Thyroid gland (tissue), 4 donors: Measurements from ENCODE around the gene EIF5. TPM values are rescaled to one million over a fixed set of nuclear protein-coding genes. Genes with fewer than 3 reads are reported as not detected.

Source experiments
- DNase-seq, 2 donors: peaks; one replicate each; pipeline ENCODE4 v3.0.0-alpha.2; 2019
- H3K27ac ChIP-seq, 3 donors: fragments of 200-600 bp; sonication (generic); 1 replicate in 2 of 3; 2 replicates in 1 of 3; pipeline ENCODE4 v1.5.1; 2016 to 2019; ENCODE audit warnings: mild to moderate bottlenecking in 1 of 3, moderate library complexity in 1 of 3
- H3K27me3 ChIP-seq: fragments of 200-600 bp; sonication (generic); one replicate; pipeline ENCODE4 v1.5.1; 2019
- H3K36me3 ChIP-seq, 2 donors: fragments of 200-600 bp; sonication (generic); one replicate each; pipeline ENCODE4 v1.5.1; 2016 to 2019
- H3K4me1 ChIP-seq, 2 donors: fragments of 200-600 bp; sonication (generic); one replicate each; pipeline ENCODE4 v1.5.1; 2017 to 2019
- H3K4me3 ChIP-seq, 3 donors: fragments of 200-600 bp; sonication (generic); replicated peaks in 1 of 3; 1 replicate in 2 of 3; 2 replicates in 1 of 3; pipeline ENCODE4 v1.5.1; 2016; ENCODE audit warnings: mild to moderate bottlenecking in 1 of 3
- H3K9me3 ChIP-seq: fragments of 200-600 bp; sonication (generic); one replicate; pipeline ENCODE4 v1.5.1; 2017
- POLR2A ChIP-seq, 2 donors: fragments of 450-650 bp; IDR thresholded peaks; one replicate each; pipeline ENCODE4 v1.6.1; 2017; ENCODE audit warnings: antibody characterized with exemption in 2 of 2, mild to moderate bottlenecking in 2 of 2, moderate library complexity in 1 of 2
- WGBS, 2 donors: methylation state at CpG; one replicate each; pipeline ENCODE4 v1.1.5; 2017; 5-methylcytosine and 5-hydroxymethylcytosine counted together
- intact Hi-C: fragments of 100-400 bp; cut with DNase I; formaldehyde crosslinking; loops from one replicate; pipeline ENCODE4 v1.15.1; 2023
- total RNA-seq, 4 donors: library from RNA; depleted of rRNA; stranded (reverse); fragments of >200 nt; gene quantifications; one replicate each; pipeline ENCODE4 v1.2.3, GENCODE V29; 2016
- TF ChIP-seq, protein P1 (sequence below), 6 experiments: fragments of 200-600 bp in 3 of 6; fragments of 450-650 bp in 3 of 6; sonication (generic) in 3 of 6; IDR thresholded peaks; one replicate each; pipeline ENCODE4 v1.5.1; 2016 to 2019; ENCODE audit warnings: antibody characterized with exemption in 6 of 6, mild to moderate bottlenecking in 2 of 6, inconsistent platforms in 1 of 6, moderate library complexity in 1 of 6

EIF5 gene
- total RNA-seq, 4 donors from 2014 or later: 257 to 428 (median 329) TPM

DNA sequence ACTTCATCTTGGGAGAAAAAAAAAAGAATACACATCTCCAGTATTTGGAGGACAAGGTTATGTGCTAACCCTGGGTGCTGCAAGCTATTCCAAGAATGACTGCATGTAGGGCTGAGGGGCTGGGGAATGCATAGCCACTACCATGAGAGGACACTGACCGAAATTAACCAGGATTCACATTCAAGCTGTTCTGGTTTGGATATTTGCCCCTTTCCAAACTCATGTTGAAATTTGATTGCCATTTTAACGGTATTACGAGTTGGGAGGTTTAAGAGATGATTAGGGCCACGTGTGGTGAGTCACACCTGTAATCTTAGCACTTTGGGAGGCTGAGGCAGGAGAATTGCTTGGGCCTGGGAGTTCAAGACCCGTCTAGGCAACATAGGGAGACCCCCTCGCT is 32.7 kb downstream of the EIF5 start:
- 87 to 92% methylated on average over 6 of the region's 6 CpGs for WGBS, 2 donors
- no peaks in the 10 kb centered on the region for H3K27me3 ChIP-seq
- no peak overlapping the region for H3K27ac ChIP-seq
- no peaks in the 10 kb centered on the region for H3K4me1 ChIP-seq
- H3K4me3 ChIP-seq: no peak overlapping the region
- intact Hi-C loops: no loop called here
- no peaks in the 10 kb centered on the region for H3K36me3 ChIP-seq
- no peak for DNase-seq
- no peaks in the 10 kb centered on the region for H3K9me3 ChIP-seq
- no peak for TF ChIP-seq POLR2A (IDR thresholded peaks at IDR 0.05)
- TF ChIP-seq, protein P1, sequence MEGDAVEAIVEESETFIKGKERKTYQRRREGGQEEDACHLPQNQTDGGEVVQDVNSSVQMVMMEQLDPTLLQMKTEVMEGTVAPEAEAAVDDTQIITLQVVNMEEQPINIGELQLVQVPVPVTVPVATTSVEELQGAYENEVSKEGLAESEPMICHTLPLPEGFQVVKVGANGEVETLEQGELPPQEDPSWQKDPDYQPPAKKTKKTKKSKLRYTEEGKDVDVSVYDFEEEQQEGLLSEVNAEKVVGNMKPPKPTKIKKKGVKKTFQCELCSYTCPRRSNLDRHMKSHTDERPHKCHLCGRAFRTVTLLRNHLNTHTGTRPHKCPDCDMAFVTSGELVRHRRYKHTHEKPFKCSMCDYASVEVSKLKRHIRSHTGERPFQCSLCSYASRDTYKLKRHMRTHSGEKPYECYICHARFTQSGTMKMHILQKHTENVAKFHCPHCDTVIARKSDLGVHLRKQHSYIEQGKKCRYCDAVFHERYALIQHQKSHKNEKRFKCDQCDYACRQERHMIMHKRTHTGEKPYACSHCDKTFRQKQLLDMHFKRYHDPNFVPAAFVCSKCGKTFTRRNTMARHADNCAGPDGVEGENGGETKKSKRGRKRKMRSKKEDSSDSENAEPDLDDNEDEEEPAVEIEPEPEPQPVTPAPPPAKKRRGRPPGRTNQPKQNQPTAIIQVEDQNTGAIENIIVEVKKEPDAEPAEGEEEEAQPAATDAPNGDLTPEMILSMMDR (IDR thresholded peaks at IDR 0.05): no peak

DNA sequence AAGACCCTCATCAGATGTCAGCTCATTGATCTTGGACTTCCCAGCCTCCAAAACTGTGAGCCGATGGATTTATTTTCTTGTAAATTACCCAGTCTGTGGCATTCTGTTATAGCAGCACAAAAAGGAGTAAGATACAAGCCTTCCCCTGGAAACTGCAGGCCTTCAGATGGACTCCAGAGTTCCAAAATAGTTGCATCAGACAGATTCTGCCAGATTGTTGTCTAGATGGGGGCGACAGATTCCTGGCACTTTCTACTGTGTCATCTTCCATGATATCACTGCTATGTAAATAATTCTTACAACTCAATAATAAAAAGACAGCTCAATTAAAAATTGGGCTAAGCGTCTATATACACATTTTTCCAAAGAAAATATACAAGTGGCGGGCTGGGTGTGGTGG is 34.0 kb downstream of the EIF5 start:
- H3K4me1 ChIP-seq: no peaks in the 10 kb centered on the region
- intact Hi-C loops: no loop called here
- H3K36me3 ChIP-seq: no peaks in the 10 kb centered on the region
- H3K27me3 ChIP-seq: no peaks in the 10 kb centered on the region
- H3K4me3 ChIP-seq: no peak overlapping the region
- TF ChIP-seq POLR2A (IDR thresholded peaks at IDR 0.05): no peak
- WGBS, 2 donors: 89 to 95% methylated on average over 4 of the region's 4 CpGs
- H3K27ac ChIP-seq: no peak overlapping the region
- no peaks in the 10 kb centered on the region for H3K9me3 ChIP-seq
- no peak for DNase-seq

DNA sequence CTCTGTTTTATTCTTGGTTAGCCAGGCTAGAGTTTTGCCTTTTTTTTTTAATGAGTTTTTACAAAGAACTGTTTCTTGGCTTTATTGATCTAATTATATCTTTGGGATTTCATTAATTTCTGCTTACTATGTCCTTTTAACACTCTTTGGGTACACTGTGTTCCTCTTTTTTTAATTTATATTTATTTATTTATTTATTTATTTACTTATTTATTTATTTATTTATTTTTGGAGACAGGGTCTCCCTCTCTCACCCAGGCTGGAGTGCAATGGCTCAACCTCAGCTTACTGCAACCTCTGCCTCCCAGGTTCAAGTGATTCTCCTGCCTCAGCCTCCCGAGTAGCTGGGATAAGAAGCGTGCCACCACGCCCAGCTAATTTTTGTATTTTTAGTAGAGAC is 36.0 kb downstream of the EIF5 start:
- no peaks in the 10 kb centered on the region for H3K27me3 ChIP-seq
- intact Hi-C loops: no loop called here
- TF ChIP-seq, protein P1 (IDR thresholded peaks at IDR 0.05): no peak
- TF ChIP-seq POLR2A (IDR thresholded peaks at IDR 0.05): no peak
- no peak for DNase-seq
- H3K4me1 ChIP-seq: no peaks in the 10 kb centered on the region
- no peak overlapping the region for H3K4me3 ChIP-seq
- 93 to 95% methylated on average over 3 of the region's 3 CpGs for WGBS, 2 donors
- no peaks in the 10 kb centered on the region for H3K36me3 ChIP-seq
- H3K27ac ChIP-seq: no peak overlapping the region
- H3K9me3 ChIP-seq: no peaks in the 10 kb centered on the region

DNA sequence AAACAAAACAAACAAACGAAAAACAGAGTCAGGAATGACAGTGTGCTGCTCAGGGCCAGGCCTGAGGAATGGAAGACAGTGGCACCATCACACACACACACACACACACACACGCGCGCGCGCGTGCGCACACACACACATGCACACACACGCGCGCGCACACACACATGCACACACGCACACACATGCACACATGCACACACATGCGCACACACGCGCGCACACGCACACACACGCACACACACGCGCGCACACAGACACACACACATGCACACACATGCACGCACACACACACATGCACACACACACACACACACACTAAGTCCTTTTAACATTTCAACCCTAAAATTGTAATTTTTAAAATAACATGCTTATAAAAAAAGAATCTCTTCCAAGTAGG is 38.0 kb downstream of the EIF5 start:
- DNase-seq: no peak
- Histone ChIP-seq H3K27me3 (no peaks in the 10 kb centered on the region), H3K4me1 (no peaks in the 10 kb centered on the region), H3K27ac (no peak overlapping the region), H3K4me3 (no peak overlapping the region), H3K9me3 (no peaks in the 10 kb centered on the region), H3K36me3 (no peaks in the 10 kb centered on the region)
- TF ChIP-seq POLR2A (IDR thresholded peaks at IDR 0.05): no peak
- 54 to 61% methylated on average over 13 to 23 of the region's 23 CpGs for WGBS, 2 donors
- intact Hi-C loops: no loop called here

DNA sequence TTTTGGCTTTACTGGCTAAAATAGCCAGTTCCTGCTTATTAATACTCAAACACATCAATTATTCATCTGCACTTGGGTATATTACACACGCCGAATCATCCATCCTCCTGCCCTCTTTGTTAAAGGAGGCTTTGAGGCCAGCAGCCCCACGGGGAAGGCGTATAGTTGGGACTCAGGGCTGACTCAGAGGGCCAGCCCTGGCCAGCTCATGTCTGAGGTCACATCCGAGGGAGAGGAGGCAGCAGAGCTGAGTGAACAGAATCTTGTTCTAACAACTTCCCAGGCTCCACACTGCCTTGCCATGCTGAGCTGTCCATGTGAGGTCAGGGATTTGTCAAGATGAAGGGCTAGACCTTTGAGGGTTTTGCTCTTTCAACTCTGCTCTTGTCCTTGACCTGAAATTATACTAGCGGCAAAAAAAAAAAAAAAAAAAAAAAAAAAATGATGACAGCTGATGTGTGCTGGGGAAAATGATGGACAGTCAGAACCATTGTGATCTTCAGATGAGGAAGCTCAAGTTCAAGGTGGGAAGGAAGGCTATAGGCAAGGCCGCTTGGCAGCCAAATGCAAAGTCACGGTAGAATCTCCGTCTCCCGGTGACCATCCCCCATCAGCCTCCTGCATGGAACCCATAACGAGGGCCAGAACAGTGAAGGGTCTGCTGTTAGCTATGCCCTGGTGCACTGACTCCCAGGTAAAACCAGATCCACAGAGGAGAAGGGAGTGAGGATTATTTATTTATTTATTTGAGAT is 38.7 kb downstream of the EIF5 start:
- Histone ChIP-seq H3K4me3 (no peak overlapping the region), H3K4me1 (no peaks in the 10 kb centered on the region), H3K9me3 (no peaks in the 10 kb centered on the region), H3K27ac (no peak overlapping the region), H3K27me3 (no peaks in the 10 kb centered on the region), H3K36me3 (no peaks in the 10 kb centered on the region)
- DNase-seq: no peak
- 73 to 76% methylated on average over 11 of the region's 11 CpGs for WGBS, 2 donors
- intact Hi-C loops: no loop called here
- no peak for TF ChIP-seq POLR2A (IDR thresholded peaks at IDR 0.05)
- TF ChIP-seq, protein P1 (IDR thresholded peaks at IDR 0.05): no peak

DNA sequence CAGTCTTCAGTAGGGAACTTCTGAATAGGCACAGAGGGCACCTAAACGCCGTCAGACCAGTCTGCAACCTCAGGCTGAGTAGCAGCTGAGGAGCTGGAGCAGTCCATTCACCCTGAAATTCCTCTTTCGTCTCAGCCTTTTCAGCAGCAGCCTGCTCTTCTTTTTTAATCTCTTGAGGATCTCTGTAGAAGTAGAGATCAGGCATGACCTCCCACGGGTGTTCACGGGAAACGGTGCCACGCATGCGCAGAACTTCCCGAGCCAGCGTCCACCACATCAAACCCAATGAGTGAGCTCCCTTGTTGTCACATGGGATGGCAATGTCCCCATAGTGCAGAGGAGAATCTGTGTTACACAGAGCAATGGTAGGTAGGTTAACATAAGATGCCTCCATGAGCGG is 40.1 kb downstream of the EIF5 start:
- WGBS, 2 donors: 82 to 87% methylated on average over 10 to 11 of the region's 11 CpGs
- H3K36me3 ChIP-seq: no peaks in the 10 kb centered on the region
- no peaks in the 10 kb centered on the region for H3K27me3 ChIP-seq
- intact Hi-C loops: no loop called here
- H3K27ac ChIP-seq: no peak overlapping the region
- no peak for DNase-seq
- no peak overlapping the region for H3K4me3 ChIP-seq
- H3K4me1 ChIP-seq: no peaks in the 10 kb centered on the region
- no peaks in the 10 kb centered on the region for H3K9me3 ChIP-seq
- no peak for TF ChIP-seq POLR2A (IDR thresholded peaks at IDR 0.05)
